ENCODE results near the gene ZNF674.
"Not testable (repeated sequence)": the region's sequence is repeated elsewhere in the genome, so short reads cannot be mapped to it uniquely, and the experiment has no call there.

Gene ZNF674

GRCh38 chrX:46549914-46550313 lies 4.7 kb upstream of the ZNF674 start:
- DNase-seq: no peak
- TF ChIP-seq POLR2A (IDR thresholded peaks at IDR 0.05; ENCODE audit: low read length): no peak
- no peak for TF ChIP-seq GATA1 (IDR thresholded peaks at IDR 0.05; ENCODE audit: low read depth, low read length)

GRCh38 chrX:46547857-46548256 lies 2.6 kb upstream of the ZNF674 start:
- TF ChIP-seq POLR2A (IDR thresholded peaks at IDR 0.05; ENCODE audit: low read length) (no peak), GATA1 (IDR thresholded peaks at IDR 0.05; ENCODE audit: low read depth, low read length) (no peak)
- no peak for DNase-seq

GRCh38 chrX:46544527-46544926 lies 694 bp downstream of the ZNF674 start:
- DNase-seq: not testable (repeated sequence)

GRCh38 chrX:46543441-46543840 lies 1.8 kb downstream of the ZNF674 start:
- DNase-seq: peak in 1 of 2 experiments; percentile 1
- TF ChIP-seq POLR2A (IDR thresholded peaks at IDR 0.05; ENCODE audit: low read length) (no peak), GATA1 (IDR thresholded peaks at IDR 0.05; ENCODE audit: low read depth, low read length) (no peak)

GRCh38 chrX:46531442-46531841 lies 13.8 kb downstream of the ZNF674 start:
- TF ChIP-seq POLR2A (IDR thresholded peaks at IDR 0.05; ENCODE audit: low read length) (no peak), GATA1 (IDR thresholded peaks at IDR 0.05; ENCODE audit: low read depth, low read length) (no peak)
- peak in 1 of 2 experiments; percentile 2 for DNase-seq

- DNase-seq: not testable (repeated sequence)
Measured at GRCh38 chrX:46530404-46530908, 14.8 kb downstream of the ZNF674 start.

GRCh38 chrX:46529740-46530403 lies 15.3 kb downstream of the ZNF674 start:
- not testable (repeated sequence) for DNase-seq

- DNase-seq: not testable (repeated sequence)
Measured at GRCh38 chrX:46528640-46529039, 16.6 kb downstream of the ZNF674 start.

GRCh38 chrX:46506076-46506475 lies 39.1 kb downstream of the ZNF674 start:
- TF ChIP-seq POLR2A (IDR thresholded peaks at IDR 0.05; ENCODE audit: low read length) (no peak), GATA1 (IDR thresholded peaks at IDR 0.05; ENCODE audit: low read depth, low read length) (no peak)

GRCh38 chrX:46502848-46503247 lies 42.4 kb downstream of the ZNF674 start:
- no peak for TF ChIP-seq POLR2A (IDR thresholded peaks at IDR 0.05; ENCODE audit: low read length)
- no peak for TF ChIP-seq GATA1 (IDR thresholded peaks at IDR 0.05; ENCODE audit: low read depth, low read length)
- no peak for DNase-seq

More at GRCh38 chrX:46506076-46506475, 39.1 kb downstream of the ZNF674 start:
- no peak for DNase-seq

- no peak for TF ChIP-seq GATA1 (IDR thresholded peaks at IDR 0.05; ENCODE audit: low read depth, low read length)
- no peak for TF ChIP-seq POLR2A (IDR thresholded peaks at IDR 0.05; ENCODE audit: low read length)
- DNase-seq: no peak
Measured at GRCh38 chrX:46500054-46500453, 45.2 kb downstream of the ZNF674 start.

- no peak for TF ChIP-seq GATA1 (IDR thresholded peaks at IDR 0.05; ENCODE audit: low read depth, low read length)
- no peak for TF ChIP-seq POLR2A (IDR thresholded peaks at IDR 0.05; ENCODE audit: low read length)
- no peak for DNase-seq
Measured at GRCh38 chrX:46488712-46489111, 56.5 kb downstream of the ZNF674 start.

- no peak for TF ChIP-seq POLR2A (IDR thresholded peaks at IDR 0.05; ENCODE audit: low read length)
- TF ChIP-seq GATA1 (IDR thresholded peaks at IDR 0.05; ENCODE audit: low read depth, low read length): no peak
Measured at GRCh38 chrX:46485897-46486296, 59.3 kb downstream of the ZNF674 start.

GRCh38 chrX:46478634-46479033 lies 66.6 kb downstream of the ZNF674 start:
- not testable (repeated sequence) for DNase-seq

More at GRCh38 chrX:46485897-46486296, 59.3 kb downstream of the ZNF674 start:
- DNase-seq: no peak

GRCh38 chrX:46477435-46477834 lies 67.8 kb downstream of the ZNF674 start:
- TF ChIP-seq GATA1 (IDR thresholded peaks at IDR 0.05; ENCODE audit: low read depth, low read length) (no peak), POLR2A (IDR thresholded peaks at IDR 0.05; ENCODE audit: low read length) (no peak)
- no peak for DNase-seq

GRCh38 chrX:46465203-46465602 lies 80.0 kb downstream of the ZNF674 start:
- no peak for TF ChIP-seq GATA1 (IDR thresholded peaks at IDR 0.05; ENCODE audit: low read depth, low read length)
- TF ChIP-seq POLR2A (IDR thresholded peaks at IDR 0.05; ENCODE audit: low read length): no peak
- DNase-seq: no peak

All from erythroblast (primary cell).